Activated CD8-positive, alpha-beta T cell treated with anti-CD3 and anti-CD28 coated beads for 36 hours (primary cell): Measurements from ENCODE around the gene TYW1B. TPM values are rescaled to one million over a fixed set of nuclear protein-coding genes. Genes with fewer than 3 reads are reported as not detected.
"Not testable (repeated sequence)": the region's sequence is repeated elsewhere in the genome, so short reads cannot be mapped to it uniquely, and the experiment has no call there.

Experiments
- ATAC-seq: fragments of 200-7000 bp; cut with Tn5 transposase; one replicate; pipeline ENCODE4 v1.10.0; 2021; ENCODE audit warnings: mild to moderate bottlenecking, moderate library complexity
- CTCF ChIA-PET: fragments of 350-600 bp; sonication (Branson Sonifier 250); formaldehyde crosslinking; loops from one replicate; lab custom pipeline; 2021; ENCODE audit warnings: antibody characterized with exemption; lab: Charles Lee
- POLR2A ChIA-PET: fragments of 350-600 bp; sonication (Branson Sonifier 250); formaldehyde crosslinking; loops from one replicate; lab custom pipeline; 2021; ENCODE audit warnings: antibody characterized with exemption; lab: Charles Lee
- DNase-seq: peaks from one replicate; pipeline ENCODE4 v3.0.0-alpha.2; 2020
- H3K27ac Mint-ChIP-seq: one replicate; pipeline ENCODE4 v1.8.0; 2021; ENCODE audit warnings: mild to moderate bottlenecking, mixed read lengths
- H3K27me3 Mint-ChIP-seq: one replicate; pipeline ENCODE4 v1.8.0; 2021; ENCODE audit warnings: mixed read lengths
- H3K36me3 Mint-ChIP-seq: one replicate; pipeline ENCODE4 v1.8.0; 2021; ENCODE audit warnings: low read depth, mixed read lengths
- H3K4me1 Mint-ChIP-seq: one replicate; pipeline ENCODE4 v1.8.0; 2021; ENCODE audit warnings: low read depth, mixed read lengths
- H3K4me3 Mint-ChIP-seq: one replicate; pipeline ENCODE4 v1.8.0; 2021; ENCODE audit warnings: mild to moderate bottlenecking, moderate library complexity, mixed read lengths
- H3K9me3 Mint-ChIP-seq: one replicate; pipeline ENCODE4 v1.8.0; 2021; ENCODE audit warnings: mixed read lengths
- intact Hi-C: fragments of 100-400 bp; cut with micrococcal nuclease; formaldehyde crosslinking; loops from one replicate; pipeline ENCODE4 v1.10.0; 2022
- total RNA-seq, 2 experiments: library from RNA; stranded (reverse); gene quantifications; one replicate each; pipeline ENCODE4 v1.2.3, GENCODE V29; 2021
- TF ChIP-seq, protein P1 (sequence below): fragments of 200-600 bp; IDR thresholded peaks from one replicate; pipeline ENCODE4 v1.8.0; 2022; ENCODE audit warnings: antibody characterized with exemption, mild to moderate bottlenecking

The TYW1B gene
- total RNA-seq, 2 experiments from 2014 or later = 1.6 to 1.8 TPM

DNA sequence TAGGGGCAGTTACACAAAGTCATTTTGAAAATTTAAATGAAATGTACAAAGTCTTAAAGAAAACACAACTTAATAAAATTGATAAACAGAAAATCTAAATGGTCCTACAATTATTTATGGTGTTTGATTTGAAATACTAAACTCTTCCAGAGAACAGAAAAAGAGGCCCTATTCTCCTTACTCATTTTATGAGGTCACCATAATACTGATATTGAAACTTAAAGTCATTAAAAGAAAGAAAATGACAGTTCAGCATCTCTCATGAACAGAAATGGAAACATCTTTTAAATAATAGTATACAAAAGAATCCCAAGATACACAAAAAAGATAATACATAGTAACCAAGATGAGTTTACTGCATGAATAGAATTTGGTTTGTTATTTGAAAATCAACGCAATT is 184.3 kb downstream of the TYW1B start:
- H3K36me3 Mint-ChIP-seq, CTCF ChIA-PET, H3K27me3 Mint-ChIP-seq, ATAC-seq, intact Hi-C loops, DNase-seq, H3K4me1 Mint-ChIP-seq, POLR2A ChIA-PET, H3K9me3 Mint-ChIP-seq, H3K4me3 Mint-ChIP-seq, H3K27ac Mint-ChIP-seq: not testable (repeated sequence)

DNA sequence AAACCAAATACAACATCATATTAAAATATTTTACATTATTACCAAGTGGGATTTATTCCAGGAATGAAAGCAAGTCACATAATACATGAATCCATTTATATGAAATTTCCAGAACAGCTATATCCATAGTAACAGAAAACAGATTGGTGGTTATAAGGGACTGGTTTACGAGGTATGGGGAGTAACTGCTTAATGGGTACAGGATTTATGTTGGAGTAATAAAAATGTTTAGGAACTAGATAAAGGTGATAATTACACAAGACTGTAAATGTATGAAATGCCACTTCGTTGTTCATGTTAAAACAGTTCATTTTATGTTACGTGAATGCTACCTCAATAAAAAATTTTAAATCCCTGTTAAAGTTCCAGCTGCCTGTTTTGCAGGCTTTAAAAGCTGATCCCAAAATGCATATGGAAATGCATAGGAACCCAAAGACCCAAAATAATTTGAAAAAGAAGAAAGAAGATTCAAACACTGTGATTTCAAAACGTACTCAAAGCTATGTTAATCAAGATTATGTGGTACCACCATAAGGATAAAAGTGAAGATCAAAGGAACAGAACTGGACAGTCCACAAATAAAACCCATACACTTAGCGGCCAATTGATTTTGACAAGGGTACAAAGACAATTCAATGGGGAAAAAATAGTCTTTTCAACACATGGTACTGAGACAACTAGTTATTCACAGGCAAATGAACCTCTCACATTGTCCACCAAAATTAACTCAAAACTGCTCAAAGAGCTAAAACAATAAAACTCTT is 186.3 kb downstream of the TYW1B start:
- POLR2A ChIA-PET, H3K4me1 Mint-ChIP-seq, H3K27ac Mint-ChIP-seq, ATAC-seq, intact Hi-C loops, DNase-seq, H3K36me3 Mint-ChIP-seq, H3K4me3 Mint-ChIP-seq, CTCF ChIA-PET, H3K27me3 Mint-ChIP-seq, H3K9me3 Mint-ChIP-seq: not testable (repeated sequence)

DNA sequence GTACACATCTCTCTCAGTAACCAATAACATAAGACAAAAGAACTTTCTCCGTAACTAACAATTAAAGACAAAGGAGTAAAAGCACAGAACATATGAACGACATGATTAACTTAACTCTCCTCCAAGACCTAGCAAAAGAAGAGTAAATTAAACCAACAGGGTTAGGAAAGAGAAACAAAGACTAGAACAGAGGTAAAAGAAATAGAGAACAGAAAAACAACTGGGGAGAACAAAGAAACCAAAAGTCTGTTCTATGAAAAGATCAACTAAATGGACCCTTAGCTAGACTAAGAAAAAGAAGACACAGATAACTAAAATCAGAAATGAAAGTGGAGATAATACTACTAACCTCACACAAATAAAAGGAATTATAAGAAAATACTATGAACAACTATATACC is 187.3 kb downstream of the TYW1B start:
- POLR2A ChIA-PET, DNase-seq, H3K9me3 Mint-ChIP-seq, H3K27me3 Mint-ChIP-seq, ATAC-seq, H3K4me1 Mint-ChIP-seq, intact Hi-C loops, H3K27ac Mint-ChIP-seq, H3K36me3 Mint-ChIP-seq, CTCF ChIA-PET, H3K4me3 Mint-ChIP-seq: not testable (repeated sequence)

- POLR2A ChIA-PET, H3K9me3 Mint-ChIP-seq, H3K36me3 Mint-ChIP-seq, ATAC-seq, H3K27me3 Mint-ChIP-seq, H3K4me1 Mint-ChIP-seq, H3K27ac Mint-ChIP-seq, intact Hi-C loops, DNase-seq, CTCF ChIA-PET, H3K4me3 Mint-ChIP-seq: not testable (repeated sequence)
- TF ChIP-seq, protein P1, sequence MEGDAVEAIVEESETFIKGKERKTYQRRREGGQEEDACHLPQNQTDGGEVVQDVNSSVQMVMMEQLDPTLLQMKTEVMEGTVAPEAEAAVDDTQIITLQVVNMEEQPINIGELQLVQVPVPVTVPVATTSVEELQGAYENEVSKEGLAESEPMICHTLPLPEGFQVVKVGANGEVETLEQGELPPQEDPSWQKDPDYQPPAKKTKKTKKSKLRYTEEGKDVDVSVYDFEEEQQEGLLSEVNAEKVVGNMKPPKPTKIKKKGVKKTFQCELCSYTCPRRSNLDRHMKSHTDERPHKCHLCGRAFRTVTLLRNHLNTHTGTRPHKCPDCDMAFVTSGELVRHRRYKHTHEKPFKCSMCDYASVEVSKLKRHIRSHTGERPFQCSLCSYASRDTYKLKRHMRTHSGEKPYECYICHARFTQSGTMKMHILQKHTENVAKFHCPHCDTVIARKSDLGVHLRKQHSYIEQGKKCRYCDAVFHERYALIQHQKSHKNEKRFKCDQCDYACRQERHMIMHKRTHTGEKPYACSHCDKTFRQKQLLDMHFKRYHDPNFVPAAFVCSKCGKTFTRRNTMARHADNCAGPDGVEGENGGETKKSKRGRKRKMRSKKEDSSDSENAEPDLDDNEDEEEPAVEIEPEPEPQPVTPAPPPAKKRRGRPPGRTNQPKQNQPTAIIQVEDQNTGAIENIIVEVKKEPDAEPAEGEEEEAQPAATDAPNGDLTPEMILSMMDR = peak; percentile 36
Observed at GRCh38 chr7:72635273-72635908, 192.6 kb downstream of the TYW1B start.

DNA sequence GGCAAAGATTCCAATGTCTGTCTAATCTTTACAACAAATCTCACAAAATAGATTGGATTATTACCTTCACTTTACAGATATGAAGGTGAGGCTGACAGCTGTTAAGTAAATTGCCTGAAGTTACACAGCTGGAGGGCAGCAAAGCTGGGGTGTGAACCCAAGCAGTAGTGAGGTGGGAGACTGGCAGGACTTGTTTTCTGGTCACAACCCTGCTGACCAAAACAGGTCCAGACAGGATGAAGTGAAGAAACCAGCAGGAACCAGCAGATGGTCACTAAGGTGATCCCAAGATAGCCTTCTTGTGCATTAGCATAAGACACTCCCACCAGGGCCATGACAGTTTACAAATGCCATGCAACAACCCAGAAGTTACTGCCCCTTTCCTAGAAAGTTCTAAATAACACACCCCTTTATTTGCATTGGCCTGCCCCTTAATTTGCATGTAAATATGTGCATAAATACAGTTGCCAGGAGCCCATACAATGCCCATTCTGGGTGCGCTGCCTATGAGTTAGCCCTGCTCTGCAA is 195.2 kb downstream of the TYW1B start:
- intact Hi-C loops, DNase-seq, H3K27me3 Mint-ChIP-seq, H3K36me3 Mint-ChIP-seq, H3K9me3 Mint-ChIP-seq, CTCF ChIA-PET, H3K4me1 Mint-ChIP-seq, POLR2A ChIA-PET, H3K4me3 Mint-ChIP-seq, H3K27ac Mint-ChIP-seq, ATAC-seq: not testable (repeated sequence)

GRCh38 chr7:72628375-72628774 is 199.6 kb downstream of the TYW1B start:
- DNase-seq, ATAC-seq, H3K4me1 Mint-ChIP-seq, H3K36me3 Mint-ChIP-seq, H3K4me3 Mint-ChIP-seq, H3K27ac Mint-ChIP-seq, H3K27me3 Mint-ChIP-seq, H3K9me3 Mint-ChIP-seq, intact Hi-C loops, POLR2A ChIA-PET, CTCF ChIA-PET: not testable (repeated sequence)

- CTCF ChIA-PET, H3K4me3 Mint-ChIP-seq, H3K27me3 Mint-ChIP-seq, POLR2A ChIA-PET, H3K27ac Mint-ChIP-seq, ATAC-seq, H3K4me1 Mint-ChIP-seq, H3K36me3 Mint-ChIP-seq, intact Hi-C loops, H3K9me3 Mint-ChIP-seq, DNase-seq: not testable (repeated sequence)
Observed at GRCh38 chr7:72626428-72627011, 201.5 kb downstream of the TYW1B start.

DNA sequence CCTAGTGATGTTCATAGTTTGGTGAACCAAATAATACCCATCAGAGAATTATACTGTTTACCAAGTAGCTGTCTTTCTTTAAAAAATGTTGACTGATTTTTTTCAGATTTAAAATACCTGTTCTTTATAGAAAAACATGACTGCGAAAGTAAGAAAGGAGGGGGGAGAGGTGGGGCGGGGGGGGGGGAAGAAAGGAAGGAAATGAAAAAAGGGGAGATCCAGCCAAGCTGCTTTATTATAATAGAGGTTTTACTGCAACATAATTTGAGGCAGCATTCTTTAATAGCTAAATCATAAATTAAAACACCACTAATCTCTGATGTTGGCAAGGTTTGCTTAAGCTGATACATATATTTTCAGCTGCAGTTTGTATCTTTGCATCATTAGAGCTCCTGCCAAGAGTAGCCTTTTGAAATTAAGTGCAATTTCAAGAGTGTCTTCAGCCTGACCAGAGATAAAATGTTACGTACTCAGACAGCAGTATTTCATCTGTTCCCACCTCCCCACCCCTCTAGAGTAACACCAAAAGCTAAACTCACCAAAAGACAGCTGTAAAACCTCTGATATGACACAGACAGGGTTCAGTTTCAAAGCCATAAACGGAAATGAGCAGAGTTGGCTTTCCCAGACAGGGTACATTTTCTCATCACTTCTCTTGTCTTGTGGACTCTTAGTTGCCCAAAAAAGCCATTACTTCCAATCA is 202.1 kb downstream of the TYW1B start:
- DNase-seq, H3K27me3 Mint-ChIP-seq, intact Hi-C loops, H3K36me3 Mint-ChIP-seq, H3K27ac Mint-ChIP-seq, H3K4me1 Mint-ChIP-seq, POLR2A ChIA-PET, CTCF ChIA-PET, H3K4me3 Mint-ChIP-seq, H3K9me3 Mint-ChIP-seq: not testable (repeated sequence)
- ATAC-seq = peak; percentile 39
